HepG2 (cell line): ENCODE measurements around the gene ANKLE1. TPM values are rescaled to one million over a fixed set of nuclear protein-coding genes. Genes with fewer than 3 reads are reported as not detected.

Experiments used
- ATAC-seq: fragments of 200-7000 bp; cut with Tn5 transposase; 3 replicates; pipeline ENCODE4 v1.9.1; 2020; ENCODE audit warnings: mild to moderate bottlenecking, moderate library complexity
- BruUV-seq: library from RNA; stranded (reverse); fragments of 400-500 nt; replicated peaks from 2 replicates; lab custom pipeline; 2021; lab: Mats Ljungman, UMichigan
- CTCF ChIA-PET: fragments of 300-600 bp; formaldehyde crosslinking; extraction: SDS; loops from one replicate; lab custom pipeline; 2021; ENCODE audit warnings: low total read pairs, inconsistent platforms, low intra/inter-chr PET ratio; lab: Yijun Ruan, JAX
- POLR2A ChIA-PET: fragments of 350-600 bp; sonication (Branson Sonifier 250); formaldehyde crosslinking; loops from one replicate; lab custom pipeline; 2020; ENCODE audit warnings: antibody characterized with exemption, inconsistent platforms; lab: Yijun Ruan, JAX
- DNase-seq: peaks from one replicate; pipeline ENCODE4 v3.0.0-alpha.2; 2015; ENCODE audit warnings: low spot score
- FAIRE-seq: peaks from 3 replicates; lab custom pipeline; 2011; peaks lifted over from hg19 to GRCh38; lab: Jason Lieb, UNC
- H2AFZ ChIP-seq: one replicate; pipeline ENCODE4 v1.6.1; 2011; ENCODE audit warnings: low read length, inconsistent platforms
- H3K27ac ChIP-seq: fragments of 300-600 bp; 3 replicates; pipeline ENCODE4 v1.8.0; 2011; ENCODE audit warnings: mixed run types, mild to moderate bottlenecking, mixed read lengths, low read length, inconsistent platforms; ENCODE audit not compliant: insufficient read depth; ENCODE audit errors: extremely low read length
- H3K27me3 ChIP-seq, 2 experiments: fragments of 200-600 bp in 1 of 2; 2 replicates in 1 of 2; 3 replicates in 1 of 2; pipeline versions ENCODE4 v1.6.0 to v1.8.0; 2011; ENCODE audit warnings: low read length in 2 of 2, mild to moderate bottlenecking in 2 of 2, moderate library complexity in 2 of 2, inconsistent platforms in 1 of 2; ENCODE audit not compliant: insufficient read depth in 2 of 2, control insufficient read depth in 1 of 2
- H3K36me3 ChIP-seq, 2 experiments: fragments of 200-600 bp in 1 of 2; replicated peaks in 1 of 2; 2 replicates in 1 of 2; 3 replicates in 1 of 2; pipeline versions ENCODE4 v1.5.1 to v1.8.0; 2011; ENCODE audit warnings: low read length in 2 of 2, inconsistent platforms in 1 of 2; ENCODE audit not compliant: insufficient read depth in 2 of 2, control insufficient read depth in 1 of 2
- H3K4me1 ChIP-seq: 2 replicates; pipeline ENCODE4 v1.5.1; 2012; ENCODE audit warnings: low read length, inconsistent platforms; ENCODE audit not compliant: insufficient read depth
- H3K4me2 ChIP-seq: 2 replicates; pipeline ENCODE4 v1.6.0; 2011; ENCODE audit warnings: low read depth, low read length, inconsistent platforms
- H3K4me3 ChIP-seq, 3 experiments: fragments of 200-600 bp in 1 of 3; sonication (generic), shearing (Covaris generic) in 1 of 3; replicated peaks in 1 of 3; 2 replicates each; pipeline ENCODE4 v1.5.1; 2011 to 2016; ENCODE audit warnings: low read length in 3 of 3, inconsistent platforms in 2 of 3, low read depth in 2 of 3, mild to moderate bottlenecking in 2 of 3, control low read depth in 1 of 3, mixed read lengths in 1 of 3; ENCODE audit not compliant: insufficient read depth in 1 of 3
- H3K79me2 ChIP-seq: one replicate; pipeline ENCODE4 v1.6.1; 2011; ENCODE audit warnings: low read length, inconsistent platforms; ENCODE audit not compliant: insufficient read depth
- H3K9ac ChIP-seq: 2 replicates; pipeline ENCODE4 v1.6.0; 2011; ENCODE audit warnings: mild to moderate bottlenecking, low read depth, low read length, inconsistent platforms; ENCODE audit not compliant: insufficient read depth
- H3K9me3 ChIP-seq: 2 replicates; pipeline ENCODE4 v1.5.1; 2012; ENCODE audit warnings: mild to moderate bottlenecking, low read length
- H4K20me1 ChIP-seq: 2 replicates; pipeline ENCODE4 v1.6.0; 2011; ENCODE audit warnings: inconsistent platforms, mild to moderate bottlenecking, low read length, moderate library complexity; ENCODE audit not compliant: insufficient read depth
- AGO1 ChIP-seq: fragments of 200-400 bp; formaldehyde crosslinking; IDR thresholded peaks from 2 replicates; pipeline ENCODE4 v1.6.1; 2017; ENCODE audit warnings: mild to moderate bottlenecking, low read depth, low read length, moderate library complexity; ENCODE audit not compliant: poor library complexity, severe bottlenecking
- CEBPB ChIP-seq: IDR thresholded peaks from 2 replicates; pipeline ENCODE4 v1.6.1; 2011; ENCODE audit warnings: low read depth, low read length, improper control_type of control experiment, borderline replicate concordance
- JUN ChIP-seq: sonication (generic); formaldehyde crosslinking; IDR thresholded peaks from 2 replicates; pipeline ENCODE4 v1.4.0; 2020; ENCODE audit warnings: mild to moderate bottlenecking, missing genetic modification reagents
- KDM2A ChIP-seq: sonication (generic); formaldehyde crosslinking; IDR thresholded peaks from 2 replicates; pipeline ENCODE4 v1.4.0; 2020; ENCODE audit warnings: low read depth, missing genetic modification reagents, borderline replicate concordance
- NFKB2 ChIP-seq: sonication (generic); formaldehyde crosslinking; IDR thresholded peaks from 2 replicates; pipeline ENCODE4 v1.4.0; 2020; ENCODE audit warnings: missing genetic modification reagents, borderline replicate concordance
- NONO ChIP-seq, 2 experiments: fragments of 450-650 bp in 1 of 2; sonication (generic) in 1 of 2; formaldehyde crosslinking in 1 of 2; IDR thresholded peaks in 1 of 2; conservative IDR thresholded peaks in 1 of 2; 2 replicates each; pipeline versions ENCODE4 v1.6.1 to v1.8.0; 2017 to 2022; ENCODE audit warnings: mild to moderate bottlenecking in 1 of 2, missing genetic modification reagents in 1 of 2, moderate library complexity in 1 of 2
- POLR2G ChIP-seq: fragments of 200-400 bp; formaldehyde crosslinking; IDR thresholded peaks from 2 replicates; pipeline ENCODE4 v1.6.1; 2018; ENCODE audit warnings: mild to moderate bottlenecking, low read depth, low read length, moderate library complexity
- RBM22 ChIP-seq: fragments of 200-400 bp; formaldehyde crosslinking; optimal IDR thresholded peaks from 2 replicates; pipeline ENCODE3; 2017; ENCODE audit warnings: mild to moderate bottlenecking, low read length, moderate library complexity
- SUZ12 ChIP-seq: fragments of 150-350 bp; IDR thresholded peaks from 2 replicates; pipeline ENCODE4 v1.6.1; 2014; ENCODE audit warnings: low read depth, low read length
- TP53 ChIP-seq: sonication (generic); formaldehyde crosslinking; conservative IDR thresholded peaks from 2 replicates; pipeline ENCODE4 v1.4.0; 2020; ENCODE audit warnings: missing genetic modification reagents
- YY1 ChIP-seq: IDR thresholded peaks from 2 replicates; pipeline ENCODE4 v1.6.1; 2011; ENCODE audit warnings: low read length, low read depth, moderate library complexity, mild to moderate bottlenecking; ENCODE audit not compliant: insufficient read depth, insufficient replicate concordance
- ZFP36L2 ChIP-seq: sonication (generic); formaldehyde crosslinking; IDR thresholded peaks from 2 replicates; pipeline ENCODE4 v1.4.0; 2020; ENCODE audit warnings: missing genetic modification reagents
- ZNF136 ChIP-seq: sonication (generic); formaldehyde crosslinking; IDR thresholded peaks from 2 replicates; pipeline ENCODE4 v1.8.1; 2022; ENCODE audit warnings: low read depth, mild to moderate bottlenecking, moderate library complexity, missing genetic modification reagents
- ZNF746 ChIP-seq: sonication (generic); formaldehyde crosslinking; IDR thresholded peaks from 2 replicates; pipeline ENCODE4 v1.8.0; 2022; ENCODE audit warnings: mild to moderate bottlenecking, missing genetic modification reagents
- WGBS: methylation state at CpG from one replicate; pipeline ENCODE4 v1.1.6; 2017; ENCODE audit warnings: low lambda C conversion rate; 5-methylcytosine and 5-hydroxymethylcytosine counted together
- in situ Hi-C: cut with HindIII; loops from 2 replicates; pipeline ENCODE4 v1.10.0; 2017; ENCODE audit warnings: low pct_unique_long_range_greater_than_20kb; ENCODE audit not compliant: extremely low pct_ligation_motif_present
- intact Hi-C: fragments of 100-400 bp; cut with micrococcal nuclease; formaldehyde crosslinking; loops from one replicate; pipeline ENCODE4 v1.10.0; 2022; ENCODE audit not compliant: unreplicated experiment
- polyA plus RNA-seq, 8 experiments: library from polyadenylated mRNA; depleted of rRNA in 3 of 8; stranded (reverse) in 7 of 8; unstranded in 1 of 8; fragments of >200 nt; fragmentation: Illumina TruSeq in 4 of 8; extraction: Trizol in 4 of 8; gene quantifications; 2 replicates each; pipeline versions ENCODE4 v1.2.1 to v1.2.3, GENCODE V29; 2011 to 2016; ENCODE audit warnings: low read depth in 4 of 8, missing spikeins in 1 of 8, mixed read lengths in 1 of 8; ENCODE audit not compliant: insufficient read depth in 1 of 8
- total RNA-seq, 5 experiments: library from RNA; depleted of rRNA; stranded (reverse); fragments of >200 nt; fragmentation: Illumina TruSeq; extraction: Trizol; gene quantifications; 2 replicates each; pipeline ENCODE4 v1.2.3, GENCODE V29; 2016; ENCODE audit warnings: low read depth in 1 of 5
- TF ChIP-seq, protein P1 (sequence below), 2 experiments: sonication (generic) in 1 of 2; formaldehyde crosslinking in 1 of 2; IDR thresholded peaks; 2 replicates each; pipeline versions ENCODE4 v1.4.0 to v1.6.1; 2016 to 2020; ENCODE audit warnings: borderline replicate concordance in 1 of 2, low read depth in 1 of 2, mild to moderate bottlenecking in 1 of 2, missing genetic modification reagents in 1 of 2

Gene ANKLE1
- total and polyA plus RNA-seq, 2 of the 13 experiments (the other 11 are each of a cell fraction or from before 2014, with no cell fraction given): 0.69 to 1.5 TPM

DNA sequence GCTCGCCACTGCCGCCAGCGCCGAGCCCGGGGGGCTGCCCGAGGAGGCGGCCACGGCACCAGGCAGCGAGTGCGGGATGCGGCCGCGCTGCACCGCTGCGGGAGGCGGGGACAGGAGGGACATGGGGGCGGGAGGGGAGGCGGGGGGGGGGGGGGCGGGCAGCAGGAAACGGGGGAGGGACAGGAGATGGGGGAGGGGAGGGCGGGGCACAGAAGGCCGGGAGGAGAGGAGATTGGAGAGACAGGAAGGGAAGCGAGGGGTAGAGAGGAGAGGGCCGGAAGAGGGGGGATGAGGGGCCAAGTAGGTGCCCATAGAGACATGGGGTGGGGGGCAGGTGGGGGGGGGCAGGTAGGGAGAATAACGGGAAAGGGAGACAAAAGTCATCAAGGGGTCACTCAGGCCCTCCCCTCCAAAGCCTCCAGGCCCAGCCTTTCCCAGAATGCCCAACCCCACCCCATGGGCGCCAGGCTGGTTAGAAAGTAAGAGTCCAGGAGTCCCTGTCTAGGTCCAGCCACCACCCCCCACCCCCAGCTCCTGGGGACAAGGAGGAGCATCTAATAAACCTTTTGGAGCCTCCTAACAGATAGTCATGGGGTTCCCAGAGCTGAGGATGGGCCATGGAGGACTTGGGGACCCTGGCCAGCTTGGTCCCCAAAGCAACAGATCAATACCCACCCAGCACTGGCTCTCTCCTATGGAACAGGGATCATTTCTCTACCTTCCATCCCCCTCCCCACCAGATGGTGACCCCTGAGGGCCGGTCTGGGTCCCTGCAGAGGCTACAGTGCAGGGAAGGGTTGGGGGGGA lies 45.5 kb upstream of the ANKLE1 start:
- 95% methylated on average over 27 of the region's 27 CpGs for WGBS
- in situ Hi-C loops: no loop called here
- H3K79me2 ChIP-seq: peaks cover 24% of the 10 kb centered on the region
- TF ChIP-seq YY1: no peak
- peak; percentile 57 for TF ChIP-seq RBM22
- TF ChIP-seq SUZ12: no peak
- no peak for TF ChIP-seq ZFP36L2 (CRISPR knock-in tag)
- no peak for TF ChIP-seq ZNF746
- TF ChIP-seq ZNF136 (CRISPR knock-in tag): no peak
- 0 out of 2 replicates have a peak, but pooled peaks have one; percentile 28 for TF ChIP-seq POLR2G
- TF ChIP-seq NONO (IDR thresholded peaks at IDR 0.05): no peak
- TF ChIP-seq NONO (CRISPR knock-in tag; conservative IDR thresholded peaks at IDR 0.05): no peak
- no peak for TF ChIP-seq CEBPB
- no peak for TF ChIP-seq NFKB2 (CRISPR knock-in tag)
- no peak for TF ChIP-seq TP53 (CRISPR knock-in tag)
- no peak for TF ChIP-seq KDM2A (CRISPR knock-in tag)
- TF ChIP-seq JUN (CRISPR knock-in tag): no peak
- TF ChIP-seq AGO1: no peak
- TF ChIP-seq, protein P1, sequence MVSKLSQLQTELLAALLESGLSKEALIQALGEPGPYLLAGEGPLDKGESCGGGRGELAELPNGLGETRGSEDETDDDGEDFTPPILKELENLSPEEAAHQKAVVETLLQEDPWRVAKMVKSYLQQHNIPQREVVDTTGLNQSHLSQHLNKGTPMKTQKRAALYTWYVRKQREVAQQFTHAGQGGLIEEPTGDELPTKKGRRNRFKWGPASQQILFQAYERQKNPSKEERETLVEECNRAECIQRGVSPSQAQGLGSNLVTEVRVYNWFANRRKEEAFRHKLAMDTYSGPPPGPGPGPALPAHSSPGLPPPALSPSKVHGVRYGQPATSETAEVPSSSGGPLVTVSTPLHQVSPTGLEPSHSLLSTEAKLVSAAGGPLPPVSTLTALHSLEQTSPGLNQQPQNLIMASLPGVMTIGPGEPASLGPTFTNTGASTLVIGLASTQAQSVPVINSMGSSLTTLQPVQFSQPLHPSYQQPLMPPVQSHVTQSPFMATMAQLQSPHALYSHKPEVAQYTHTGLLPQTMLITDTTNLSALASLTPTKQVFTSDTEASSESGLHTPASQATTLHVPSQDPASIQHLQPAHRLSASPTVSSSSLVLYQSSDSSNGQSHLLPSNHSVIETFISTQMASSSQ (IDR thresholded peaks at IDR 0.05; ENCODE audit: low read depth): no peak
- TF ChIP-seq, protein P1 (CRISPR knock-in tag; IDR thresholded peaks at IDR 0.05; ENCODE audit: borderline replicate concordance): no peak
- DNase-seq (no peak), ATAC-seq (no peak), FAIRE-seq (no peak)
- H3K9ac ChIP-seq: no peak overlapping the region
- intact Hi-C loops: no loop called here
- H3K9me3 ChIP-seq: no peaks in the 10 kb centered on the region
- no peak overlapping the region for H3K4me2 ChIP-seq
- CTCF ChIA-PET: no interaction called here
- peaks cover 18 to 46% of the 10 kb centered on the region in 2 experiments for H3K36me3 ChIP-seq
- no TSS peak for BruUV-seq
- peaks cover 46% of the 10 kb centered on the region for H3K4me1 ChIP-seq
- H2AFZ ChIP-seq: no peak overlapping the region
- no peaks in the 10 kb centered on the region for H3K27me3 ChIP-seq
- POLR2A ChIA-PET: interaction anchor here (1.9 to 9.0 kb wide), 2 partner anchors 7 to 21 kb away, joined by 6 to 178 read pairs; partner anchors contain the start of genes OCEL1 and USE1
- H4K20me1 ChIP-seq: peaks cover 17% of the 10 kb centered on the region; the same call in 1 of the 2 replicates
- H3K27ac ChIP-seq: no peak overlapping the region
- H3K4me3 ChIP-seq: no peak overlapping the region
